Muscle of arm (tissue), 12 donors: Measurements from ENCODE around the gene ERH. TPM values are rescaled to one million over a fixed set of nuclear protein-coding genes. Genes with fewer than 3 reads are reported as not detected.

ENCODE experiments used
- DNase-seq: peaks from one replicate; pipeline ENCODE4 v3.0.0-alpha.2; 2013
- polyA plus RNA-seq, 12 donors: library from polyadenylated mRNA; unstranded; fragments of 120-200 nt; gene quantifications; one replicate each; pipeline ENCODE4 v1.2.1, GENCODE V29; 2013; ENCODE audit not compliant: insufficient read length in 12 of 12

Gene ERH
- polyA plus RNA-seq, 12 donors, result 127 to 669 (median 174) TPM

DNA sequence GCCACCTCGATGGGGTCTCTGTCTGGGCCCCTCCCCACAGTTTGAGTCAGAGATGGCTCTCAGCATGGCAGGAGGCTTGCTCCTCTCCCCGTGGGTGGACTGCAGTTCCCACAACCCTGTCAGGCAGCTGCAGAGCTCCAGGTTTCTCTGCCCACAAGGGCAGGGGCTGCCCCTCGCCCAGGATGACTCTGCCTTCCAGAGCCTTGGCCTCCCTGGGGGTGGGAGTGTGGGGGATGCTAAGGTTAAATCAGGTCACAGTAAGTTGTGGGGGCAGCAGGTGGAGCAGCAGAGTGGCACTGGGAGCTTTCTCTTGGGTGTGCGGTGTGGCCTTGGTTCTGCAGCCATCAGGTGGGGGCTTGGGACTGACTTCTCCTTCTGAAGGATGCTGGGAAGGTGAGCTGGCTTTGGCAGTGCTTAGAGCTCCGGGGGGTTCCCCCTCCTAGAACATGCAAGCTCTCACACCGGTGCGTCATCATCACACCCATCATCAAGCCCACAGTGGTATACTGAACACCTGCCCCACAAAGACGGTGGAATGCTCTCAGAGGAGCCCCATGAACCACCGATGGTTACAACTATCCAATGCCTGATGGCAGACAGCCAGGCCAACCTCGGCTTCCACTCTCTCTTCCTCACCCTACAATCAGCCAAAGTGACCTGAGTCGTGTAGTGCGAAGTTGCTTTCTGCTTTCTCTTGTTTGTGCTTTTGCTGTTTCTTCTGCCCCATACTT, 39.7 kb downstream of the ERH start:
- DNase-seq, result no peak

DNA sequence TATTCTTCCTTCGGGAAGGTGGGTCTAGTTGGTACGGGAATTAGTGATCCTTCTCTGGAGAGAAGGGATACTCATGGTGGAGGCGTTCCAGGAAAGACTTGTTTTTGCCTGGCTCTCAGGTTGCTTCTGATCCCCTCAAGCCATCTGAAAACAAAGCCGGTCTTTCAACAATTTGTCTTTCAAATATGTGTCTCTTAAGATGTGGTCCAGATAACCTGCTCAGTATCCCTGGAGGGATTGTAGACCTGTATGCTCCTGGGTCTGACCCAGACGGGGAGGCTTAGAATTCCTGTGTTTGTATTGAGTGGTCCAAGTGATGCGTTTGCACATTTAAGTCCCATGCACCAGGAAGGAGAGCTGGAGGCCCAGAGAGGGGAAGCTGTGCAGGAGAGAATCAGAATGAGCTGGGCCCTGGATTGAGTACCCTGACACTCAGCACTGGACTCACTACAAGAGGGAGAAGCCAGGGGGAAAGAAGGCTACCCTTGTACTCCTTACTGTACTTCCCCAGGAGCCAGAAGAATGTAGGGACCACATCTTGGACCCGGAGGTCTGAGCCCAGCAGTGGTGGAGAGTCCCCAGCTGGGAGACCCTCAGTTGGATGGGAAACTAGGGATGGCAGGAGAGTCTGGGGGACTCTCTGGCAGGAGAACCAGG, 40.4 kb downstream of the ERH start:
- DNase-seq, result no peak

DNA sequence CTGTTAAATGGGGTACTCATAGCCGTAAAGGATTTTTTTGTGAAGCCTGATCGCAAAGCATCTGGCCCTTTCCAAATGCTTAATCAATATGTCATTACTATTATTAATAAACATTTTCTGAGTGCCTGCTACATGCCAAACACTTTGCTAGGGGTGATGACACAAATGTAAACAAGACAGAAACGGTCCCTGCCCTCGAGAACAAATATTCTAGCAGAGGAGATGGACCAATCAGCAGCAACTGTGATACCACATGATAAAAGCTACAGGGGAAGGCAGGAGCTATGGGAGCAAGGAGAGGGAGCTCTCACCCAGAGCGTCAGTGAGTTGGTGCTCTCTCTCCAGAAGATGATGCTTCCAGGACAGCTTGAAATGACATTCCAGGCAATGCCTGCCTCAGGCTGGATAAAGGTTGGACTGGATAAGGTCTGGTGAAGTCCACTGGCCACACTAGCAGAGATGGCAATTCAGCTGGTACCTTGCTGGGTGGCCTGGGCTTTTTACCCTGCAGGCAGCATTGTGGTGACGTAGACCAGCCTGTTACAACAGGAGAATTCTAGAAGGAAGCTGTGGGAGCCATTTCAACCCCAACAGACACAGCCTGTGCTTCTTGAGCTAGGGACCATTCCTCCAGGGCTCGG, 41.1 kb downstream of the ERH start:
- DNase-seq, result no peak

DNA sequence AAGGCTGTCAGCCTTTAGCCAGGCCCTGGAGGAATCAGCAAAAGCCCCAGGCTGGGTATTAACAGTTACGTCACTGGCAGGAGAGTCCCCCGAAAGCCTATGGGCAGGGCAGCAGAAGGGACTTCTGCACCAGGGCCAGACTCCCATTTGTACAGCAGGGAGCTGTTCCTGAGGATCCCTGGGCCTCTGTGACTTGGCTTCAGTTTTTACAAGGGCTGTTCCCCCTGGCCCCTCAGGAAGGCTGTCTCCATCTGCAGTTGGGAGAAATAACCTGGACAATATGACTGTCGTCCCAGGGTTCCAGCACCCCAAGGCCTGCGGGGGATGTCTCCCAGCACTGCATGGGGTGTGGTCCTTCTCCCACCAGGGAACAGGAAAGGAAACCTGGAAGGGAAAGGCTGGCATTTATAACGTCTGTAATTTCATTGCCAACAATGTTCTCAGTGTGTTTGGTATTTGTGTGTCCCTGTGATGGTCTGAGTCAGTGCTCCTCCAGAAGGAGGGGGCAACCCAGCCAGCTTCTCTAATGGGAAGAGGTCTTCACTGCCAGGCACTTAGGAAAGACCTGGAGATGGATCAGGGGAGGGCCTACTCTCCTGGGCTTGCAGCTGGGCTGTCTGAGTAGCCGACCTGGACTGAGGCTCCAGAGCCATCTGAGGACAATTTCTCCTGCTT, 42.4 kb downstream of the ERH start:
- DNase-seq, result no peak

DNA sequence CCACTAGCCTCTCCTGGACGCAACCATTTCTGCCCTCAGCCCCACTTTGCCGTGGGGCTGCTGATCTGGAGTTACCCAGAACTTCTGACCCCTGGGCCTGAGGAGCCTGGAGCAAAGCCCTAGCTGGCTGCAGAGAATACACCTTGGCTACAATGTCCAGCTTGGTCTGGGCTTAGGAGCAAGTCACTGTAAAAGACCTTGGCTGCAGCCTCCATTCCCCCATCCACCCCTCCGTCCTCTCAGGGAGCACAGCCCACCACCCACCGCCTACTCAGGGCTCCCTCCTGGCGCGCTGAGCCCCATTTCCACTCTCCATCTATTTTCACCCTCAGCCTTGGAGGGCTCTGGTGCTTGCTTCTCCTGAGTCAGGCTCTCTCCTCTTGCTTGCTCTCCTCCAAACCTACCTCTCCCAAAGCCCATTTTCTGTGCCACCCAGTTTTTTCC, 42.9 kb downstream of the ERH start:
- no peak for DNase-seq

DNA sequence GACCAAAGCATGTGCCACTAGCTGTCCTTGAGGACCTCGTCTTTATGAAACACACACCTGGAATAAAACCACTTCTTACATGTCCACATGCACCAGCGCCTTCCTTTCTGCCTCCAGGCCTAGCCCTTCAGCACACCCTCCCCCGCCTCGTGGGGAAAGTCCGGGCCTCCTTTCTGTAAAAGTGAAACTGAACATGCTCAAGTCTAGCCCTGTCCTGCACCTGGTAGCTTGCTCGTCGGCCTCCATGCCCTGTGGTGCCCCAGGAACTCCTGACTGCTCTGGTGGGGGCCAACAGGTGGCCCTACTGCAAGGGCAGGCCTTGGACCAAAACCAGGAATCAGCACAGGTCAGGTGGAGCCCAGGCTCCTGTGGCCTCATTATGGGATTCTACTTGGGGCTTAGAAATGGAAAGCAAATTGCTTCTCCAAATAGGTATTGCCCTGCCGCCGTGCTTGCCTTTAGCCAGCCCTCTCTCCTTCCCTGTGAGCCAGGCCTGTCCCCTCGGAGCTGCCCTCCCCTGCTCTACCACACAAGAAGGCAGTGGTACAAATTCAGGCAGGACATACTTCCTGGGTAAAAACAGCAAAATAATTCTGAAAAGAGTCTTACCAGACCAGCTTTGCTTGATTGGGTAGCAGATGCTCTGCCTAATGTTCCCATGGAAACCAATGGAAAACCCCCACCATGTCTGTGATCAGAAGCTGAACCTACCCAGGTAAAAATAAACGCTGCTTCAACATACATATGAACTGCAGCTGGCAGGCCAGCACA, 43.5 kb downstream of the ERH start:
- no peak for DNase-seq

DNA sequence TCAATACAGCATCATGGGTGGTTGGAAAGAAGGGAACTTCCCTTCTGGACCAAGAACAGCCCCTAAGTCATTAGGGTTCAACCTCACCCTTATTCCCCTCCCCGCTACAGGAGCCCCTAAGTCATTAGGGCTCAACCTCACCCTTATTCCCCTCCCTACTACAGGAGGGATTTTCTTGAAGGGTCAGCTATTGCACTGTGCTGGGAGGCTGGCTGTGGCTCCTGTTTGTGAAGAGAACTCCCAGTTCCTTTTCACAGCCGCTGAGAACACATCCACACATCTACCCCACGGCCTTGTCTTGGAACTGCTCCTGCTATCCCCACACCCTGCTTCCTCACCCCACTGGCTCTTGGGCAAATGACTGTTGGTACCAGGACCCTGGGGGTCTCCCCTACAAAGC, 44.9 kb downstream of the ERH start:
- no peak for DNase-seq

DNA sequence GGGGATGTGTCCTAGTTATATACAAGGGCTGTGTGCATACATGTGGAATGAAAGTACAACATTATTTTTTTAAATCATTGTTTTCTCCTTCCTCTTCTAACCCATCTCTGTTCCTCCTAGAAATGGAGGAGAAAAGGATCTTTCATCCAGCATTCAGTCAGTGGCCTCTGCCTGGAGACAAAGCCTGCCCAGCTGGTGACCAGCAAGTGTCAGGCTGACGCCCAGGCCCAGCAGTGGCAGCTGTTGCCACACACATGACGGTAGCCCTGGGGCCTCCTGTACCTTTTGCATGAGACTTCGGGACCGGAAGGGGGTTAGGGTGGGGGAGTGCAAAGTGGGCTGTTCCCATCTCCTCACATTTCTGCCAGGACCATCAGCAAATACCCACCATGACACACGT, 46.2 kb downstream of the ERH start:
- DNase-seq, result no peak

DNA sequence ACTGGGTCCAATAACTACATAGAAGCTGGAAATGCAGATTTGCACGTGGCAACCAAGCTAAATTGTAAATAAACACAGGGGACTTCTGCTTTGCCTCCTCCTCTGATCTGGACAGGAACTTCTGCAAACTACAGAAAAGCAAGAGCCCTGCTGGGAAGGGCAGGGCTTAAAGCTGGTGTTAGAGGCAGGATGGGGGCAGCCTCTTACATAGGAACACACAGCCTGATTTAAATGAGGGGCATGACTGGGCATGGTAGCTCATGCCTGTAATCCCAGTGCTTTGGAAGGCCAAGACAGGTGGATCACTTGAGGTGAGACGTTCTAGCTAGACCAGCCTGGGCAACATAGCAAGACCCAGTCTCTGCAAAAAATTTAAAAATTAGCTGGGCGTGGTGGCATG, 46.7 kb downstream of the ERH start:
- DNase-seq, result no peak

DNA sequence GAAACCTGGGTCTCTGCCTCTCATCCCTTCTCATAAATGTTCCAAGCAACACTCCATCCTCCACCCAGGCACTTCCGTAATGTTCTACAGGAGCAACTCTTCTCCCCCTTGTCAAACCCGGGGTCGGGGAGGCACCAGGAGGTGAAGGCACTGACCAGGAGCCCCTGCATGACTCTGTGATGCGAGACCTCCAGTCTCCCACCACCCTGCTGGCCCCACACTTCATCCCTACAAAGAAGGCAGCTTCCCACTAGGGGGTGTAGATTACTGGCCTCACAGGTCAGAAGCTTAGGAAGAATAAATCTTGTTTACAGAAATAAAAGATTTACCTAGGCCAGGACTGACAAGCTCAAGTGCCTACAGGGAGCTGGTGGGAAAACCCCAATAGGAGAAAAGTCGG, 47.2 kb downstream of the ERH start:
- no peak for DNase-seq

DNA sequence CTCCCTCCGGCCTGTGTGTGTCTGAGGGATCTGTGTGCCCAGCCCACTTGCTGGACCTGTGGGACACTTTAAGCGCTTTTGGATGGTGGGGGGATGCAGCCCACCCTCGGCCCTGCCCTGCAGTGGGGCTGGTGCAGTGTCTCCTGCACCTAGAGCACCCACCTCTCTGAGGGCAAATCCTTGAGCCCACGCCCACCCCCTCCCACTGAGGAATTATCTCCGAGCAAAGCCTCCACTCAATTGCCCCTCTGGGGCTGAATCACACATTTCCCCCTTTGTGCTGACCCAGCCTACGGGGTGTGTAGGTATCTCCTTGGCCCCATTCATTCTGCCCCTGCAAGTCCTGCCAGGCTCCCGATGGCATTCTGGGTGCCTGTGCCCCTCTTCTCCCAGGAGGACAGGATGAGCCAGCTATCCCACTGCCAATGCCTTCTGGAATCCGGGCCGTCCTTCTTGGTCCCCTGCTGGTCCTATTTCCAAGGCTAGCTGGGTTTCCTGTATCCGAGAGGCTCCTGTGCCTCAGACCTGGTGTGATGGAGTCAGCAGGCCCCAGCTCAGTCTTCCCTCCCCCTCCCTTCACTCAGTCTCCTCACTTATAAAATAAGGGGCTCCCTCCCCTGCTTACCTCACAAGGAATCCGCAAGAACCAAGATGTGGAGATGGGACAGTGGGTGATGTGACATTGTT, 48.9 kb downstream of the ERH start:
- no peak for DNase-seq

DNA sequence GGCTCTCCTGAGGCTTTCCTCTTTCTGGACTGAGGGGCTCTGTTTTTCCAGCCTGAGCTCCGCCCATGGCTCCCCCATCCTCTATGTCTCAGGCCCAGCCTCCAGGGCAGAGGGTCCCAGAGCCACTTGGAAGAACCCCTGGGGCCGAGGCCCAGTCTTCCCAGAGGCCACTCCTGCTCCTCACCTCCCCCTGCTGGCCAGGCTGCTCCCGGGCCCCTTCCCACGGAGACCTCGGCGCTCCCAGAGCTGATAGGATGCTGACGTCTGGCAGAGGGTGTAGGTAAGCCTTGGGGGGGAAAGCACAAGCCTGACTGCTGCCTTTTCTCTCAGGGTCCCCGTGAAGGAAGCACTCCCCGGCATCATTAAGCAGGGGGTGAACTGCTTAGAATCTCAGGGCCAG, 51.4 kb downstream of the ERH start:
- DNase-seq, result no peak

DNA sequence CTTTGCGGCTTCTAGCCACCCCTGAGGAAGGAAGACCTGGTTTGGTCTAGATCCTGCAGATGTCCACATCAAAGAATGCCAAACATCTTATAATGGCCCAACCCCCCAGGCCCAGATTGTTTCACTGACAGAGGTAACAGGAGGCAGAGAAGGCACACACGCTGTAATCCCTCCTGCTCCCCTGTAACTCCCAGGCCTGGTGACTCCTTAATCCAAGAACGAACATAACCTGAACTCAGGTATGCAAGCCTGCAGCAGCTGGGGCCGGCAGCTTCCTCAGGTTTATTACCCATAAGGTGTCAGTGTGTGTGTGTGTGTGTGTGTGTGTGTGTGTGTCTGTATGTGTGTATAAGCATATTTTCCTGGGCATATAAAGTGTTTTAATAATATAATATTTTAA, 52.7 kb downstream of the ERH start:
- DNase-seq, result no peak

DNA sequence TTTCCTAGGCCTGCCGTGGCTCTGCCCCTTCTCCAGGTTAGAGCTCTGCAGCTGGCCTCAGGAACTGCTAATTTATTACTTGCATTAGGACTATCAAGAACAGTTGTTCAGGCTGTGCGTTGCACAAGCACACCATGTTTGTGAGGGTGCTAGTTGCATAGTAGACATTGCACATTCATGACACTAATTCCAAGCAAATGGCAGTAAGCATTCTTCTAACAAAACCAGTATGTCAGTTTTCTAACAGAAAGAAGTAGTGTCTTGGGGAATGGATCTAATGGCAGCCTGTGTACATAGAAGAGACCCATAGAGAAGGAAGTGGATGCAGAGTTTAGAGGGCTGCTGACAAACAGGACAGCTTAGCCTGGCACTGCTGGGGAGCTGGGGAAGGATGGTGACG, 53.9 kb downstream of the ERH start:
- DNase-seq, result no peak

DNA sequence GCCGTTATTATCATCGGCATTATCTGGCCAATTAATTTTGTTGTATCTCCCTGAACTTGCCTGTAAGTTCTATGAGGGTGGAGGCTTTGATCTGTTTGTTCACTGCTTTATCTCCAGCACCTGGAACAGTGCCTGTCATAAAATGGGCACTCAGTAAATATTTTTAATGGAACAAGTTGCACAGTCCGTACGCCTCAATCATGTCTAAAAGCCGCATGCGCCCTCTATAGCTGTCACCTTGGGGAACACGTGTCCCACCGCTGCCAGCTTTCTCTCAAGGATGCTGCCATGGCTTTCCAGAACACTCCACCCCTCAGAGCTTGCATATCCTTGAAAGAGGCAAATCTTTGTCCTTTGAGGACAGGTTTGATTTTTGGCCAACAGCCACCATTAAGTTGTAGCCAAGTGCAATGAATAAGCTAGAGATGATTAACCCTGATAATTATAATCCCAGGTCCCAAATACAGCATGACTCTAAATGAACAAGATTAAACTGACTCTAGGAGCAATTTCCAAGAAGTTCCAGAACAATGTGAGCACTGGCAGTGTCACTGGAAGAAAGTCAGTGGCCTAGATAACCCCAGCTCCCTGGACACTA, 55.1 kb downstream of the ERH start:
- no peak for DNase-seq

DNA sequence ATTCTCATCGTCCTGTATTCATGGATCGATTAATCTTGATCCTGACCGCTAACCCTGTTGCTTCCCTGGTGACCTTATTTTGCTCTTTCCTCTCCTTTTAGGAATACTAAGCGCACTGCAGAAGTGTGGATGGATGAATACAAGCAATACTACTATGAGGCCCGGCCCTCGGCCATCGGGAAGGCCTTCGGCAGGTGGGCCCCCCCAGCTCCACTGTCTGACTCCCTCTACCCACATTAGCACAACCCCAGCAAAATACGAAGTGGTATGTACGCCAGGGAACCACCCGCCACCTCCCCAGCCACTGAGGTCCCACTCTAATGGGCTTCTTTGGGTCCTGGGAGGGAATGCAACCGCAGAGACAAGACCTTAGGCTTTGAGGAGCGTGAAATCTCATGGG, 58.7 kb downstream of the ERH start:
- DNase-seq, result no peak

DNA sequence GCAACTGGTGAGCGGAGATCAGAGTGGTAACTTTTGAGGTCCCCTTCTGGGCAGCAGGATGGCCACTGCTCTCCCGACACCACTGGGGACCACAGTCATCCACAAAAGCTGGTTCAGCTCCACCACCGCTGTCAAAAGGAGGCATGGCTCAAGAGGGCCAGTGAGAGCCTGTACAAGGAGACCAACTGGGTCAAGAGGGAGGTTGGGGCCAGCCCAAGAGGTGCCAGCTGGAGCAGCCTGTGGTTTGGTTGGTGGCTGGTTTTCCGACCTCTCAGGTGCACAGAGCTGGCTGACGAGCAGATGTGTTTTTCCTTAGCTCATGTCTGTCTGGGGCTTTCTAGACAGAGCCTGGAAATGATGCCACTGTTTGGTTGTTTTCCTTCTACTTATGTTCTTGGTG, 60.1 kb downstream of the ERH start:
- no peak for DNase-seq

DNA sequence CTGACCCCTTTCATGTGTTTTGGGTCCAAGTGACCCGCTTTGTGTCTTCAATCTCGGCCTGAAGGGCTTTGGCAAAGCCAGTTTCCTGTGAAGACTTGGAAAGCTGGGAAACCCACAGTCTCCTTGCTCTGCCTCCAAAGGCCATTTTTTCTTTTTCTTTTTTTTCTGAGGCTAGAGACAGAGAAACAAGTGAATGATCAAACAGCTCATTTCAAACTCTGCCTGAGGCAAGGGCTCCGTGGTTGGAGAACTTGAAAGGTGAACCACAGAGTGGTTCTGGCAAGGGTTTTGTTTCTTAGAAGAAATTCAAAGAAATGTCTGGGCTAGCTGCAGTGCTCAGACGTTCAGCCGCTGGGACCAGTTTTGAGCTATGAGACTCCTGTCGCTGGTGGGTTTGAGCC, 62.7 kb downstream of the ERH start:
- DNase-seq, result no peak

DNA sequence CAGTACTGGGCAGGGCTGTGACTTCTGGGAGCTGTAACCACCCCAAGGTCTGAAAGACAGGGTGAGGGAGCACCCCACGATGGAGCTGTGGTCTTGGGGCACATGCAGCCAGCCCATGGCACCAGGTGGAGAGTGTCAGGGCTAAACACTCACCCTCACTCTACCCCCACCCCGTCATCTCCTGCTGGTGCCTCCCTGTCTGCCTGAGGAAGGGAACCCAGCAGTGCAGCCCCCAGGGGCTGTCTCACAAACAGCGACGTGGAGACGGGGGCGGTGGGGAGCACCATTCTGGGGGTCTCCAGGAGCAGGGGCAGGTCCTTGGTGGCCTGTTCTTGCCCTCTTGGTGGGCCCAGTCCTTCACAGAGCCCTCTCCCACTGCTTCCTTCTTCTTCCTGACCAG, 63.5 kb downstream of the ERH start:
- DNase-seq, result no peak

DNA sequence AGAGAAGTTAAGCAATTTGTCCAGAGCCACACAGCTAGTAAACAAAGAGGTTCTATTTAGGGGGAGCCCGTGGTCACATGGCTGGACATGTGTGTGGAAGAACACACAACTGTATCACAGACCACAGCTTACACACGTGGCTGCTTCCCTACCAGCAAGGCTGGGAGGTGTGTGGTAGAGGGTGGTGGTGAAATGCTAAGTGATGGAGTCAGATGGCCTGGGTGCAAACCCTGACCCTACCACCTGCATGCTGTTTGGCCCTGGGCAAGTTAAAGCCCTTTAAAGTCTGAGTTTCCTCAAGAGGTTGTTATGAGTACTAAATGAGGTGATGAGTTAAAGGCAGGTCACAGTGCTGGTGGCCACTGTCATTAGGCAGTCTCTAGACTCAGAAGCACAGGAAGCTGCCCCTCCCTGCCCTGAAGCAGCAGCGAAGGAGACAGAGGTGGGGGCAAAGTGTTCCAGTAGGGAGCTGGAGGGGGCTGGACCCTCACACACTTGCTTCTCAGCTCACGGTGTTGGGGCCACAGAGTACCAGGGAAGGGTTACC, 64.2 kb downstream of the ERH start:
- no peak for DNase-seq
